Superior temporal gyrus (tissue), 1 donor: Measurements from ENCODE around the gene ADGRE2.
"Not testable (repeated sequence)": the region's sequence is repeated elsewhere in the genome, so short reads cannot be mapped to it uniquely, and the experiment has no call there.

Source experiments
- DNase-seq: peaks from one replicate; pipeline ENCODE4 v3.0.0-alpha.2; 2016; ENCODE audit errors: extremely low spot score

Gene ADGRE2

GRCh38 chr19:14779151-14779550, 791 bp upstream of the ADGRE2 start:
- DNase-seq: no peak

GRCh38 chr19:14777645-14778044, 715 bp downstream of the ADGRE2 start:
- not testable (repeated sequence) for DNase-seq

GRCh38 chr19:14775869-14776586, 2.3 kb downstream of the ADGRE2 start:
- no peak for DNase-seq

- DNase-seq: not testable (repeated sequence)
Measured at GRCh38 chr19:14775326-14775725, 3.0 kb downstream of the ADGRE2 start.

GRCh38 chr19:14774373-14774772, 4.0 kb downstream of the ADGRE2 start:
- DNase-seq: no peak

- not testable (repeated sequence) for DNase-seq
Measured at GRCh38 chr19:14773722-14774121, 4.6 kb downstream of the ADGRE2 start.

GRCh38 chr19:14772995-14773394, 5.4 kb downstream of the ADGRE2 start:
- no peak for DNase-seq

- DNase-seq: no peak
Measured at GRCh38 chr19:14772467-14772866, 5.9 kb downstream of the ADGRE2 start.

- no peak for DNase-seq
Measured at GRCh38 chr19:14770944-14771839, 7.2 kb downstream of the ADGRE2 start.

- no peak for DNase-seq
Measured at GRCh38 chr19:14770136-14770535, 8.2 kb downstream of the ADGRE2 start.

- DNase-seq: no peak
Measured at GRCh38 chr19:14769201-14769600, 9.2 kb downstream of the ADGRE2 start.

GRCh38 chr19:14768001-14768400, 10.4 kb downstream of the ADGRE2 start:
- no peak for DNase-seq

- no peak for DNase-seq
Measured at GRCh38 chr19:14767466-14767971, 10.8 kb downstream of the ADGRE2 start.

GRCh38 chr19:14765841-14766240, 12.5 kb downstream of the ADGRE2 start:
- DNase-seq: not testable (repeated sequence)

GRCh38 chr19:14765403-14765802, 13.0 kb downstream of the ADGRE2 start:
- DNase-seq: not testable (repeated sequence)

GRCh38 chr19:14764401-14764800, 14.0 kb downstream of the ADGRE2 start:
- no peak for DNase-seq

- DNase-seq: no peak
Measured at GRCh38 chr19:14763497-14764145, 14.7 kb downstream of the ADGRE2 start.

- no peak for DNase-seq
Measured at GRCh38 chr19:14762111-14762510, 16.2 kb downstream of the ADGRE2 start.

GRCh38 chr19:14761607-14762006, 16.8 kb downstream of the ADGRE2 start:
- DNase-seq: no peak

- DNase-seq: no peak
Measured at GRCh38 chr19:14758816-14759215, 19.5 kb downstream of the ADGRE2 start.

- DNase-seq: no peak
Measured at GRCh38 chr19:14748601-14749000, 29.8 kb downstream of the ADGRE2 start.

GRCh38 chr19:14746886-14747285, 31.5 kb downstream of the ADGRE2 start:
- no peak for DNase-seq
